Choroid plexus epithelial cell (primary cell): ENCODE results near the gene MPP2.

Experiments
- DNase-seq: peaks from one replicate; pipeline ENCODE4 v3.0.0-alpha.2; 2010; ENCODE audit warnings: low read depth
- H3K4me3 ChIP-seq: 2 replicates; pipeline ENCODE4 v1.5.1; 2011; ENCODE audit warnings: low read depth, mild to moderate bottlenecking, control low read depth, low read length, moderate library complexity
- CTCF ChIP-seq: conservative IDR thresholded peaks from 2 replicates; pipeline ENCODE4 v1.5.1; 2011; ENCODE audit warnings: low read depth, mild to moderate bottlenecking, control low read depth, inconsistent platforms, low read length, moderate library complexity

Gene MPP2

DNA sequence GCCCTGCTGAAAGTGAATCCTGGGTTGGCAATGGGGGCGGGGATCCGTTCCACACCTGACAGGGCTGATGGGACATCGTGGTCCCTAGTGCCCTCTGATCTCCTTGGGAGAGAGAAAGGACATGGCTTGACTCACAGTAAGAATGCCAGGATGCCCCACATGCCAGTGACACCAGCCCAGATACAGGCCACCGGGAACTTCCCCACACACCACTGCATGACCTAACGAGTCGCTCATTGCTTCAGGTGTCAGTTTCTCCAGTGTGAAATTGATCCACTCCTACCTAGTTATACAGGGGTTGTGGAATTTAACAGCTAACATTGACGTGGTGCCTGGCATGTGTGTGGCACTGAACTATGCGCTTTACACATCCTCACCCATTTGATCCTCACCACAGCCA lies 52.8 kb downstream of the MPP2 start:
- no peak for DNase-seq
- TF ChIP-seq CTCF, result no peak
- H3K4me3 ChIP-seq, result no peak overlapping the region

DNA sequence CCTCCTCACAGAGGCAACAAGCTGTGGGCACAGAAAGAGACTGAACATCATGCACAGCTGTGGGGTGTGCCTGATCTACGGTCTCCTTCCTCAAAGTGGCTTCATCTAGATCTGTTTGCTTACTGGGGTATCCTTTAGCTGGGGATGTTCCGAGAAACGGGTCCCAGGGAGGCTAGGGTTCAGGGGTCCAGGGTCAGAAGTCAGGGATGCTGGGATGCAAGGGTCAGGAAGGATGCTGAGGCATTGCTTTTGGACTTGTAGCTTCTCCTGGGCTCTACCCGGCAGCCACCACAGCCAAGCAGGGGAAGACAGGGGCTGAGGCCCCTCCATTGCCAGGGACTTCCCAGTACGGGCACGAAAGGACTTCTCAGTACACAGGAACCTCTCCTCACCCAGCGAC lies 53.8 kb downstream of the MPP2 start:
- DNase-seq, result no peak
- TF ChIP-seq CTCF, result no peak
- no peak overlapping the region for H3K4me3 ChIP-seq

DNA sequence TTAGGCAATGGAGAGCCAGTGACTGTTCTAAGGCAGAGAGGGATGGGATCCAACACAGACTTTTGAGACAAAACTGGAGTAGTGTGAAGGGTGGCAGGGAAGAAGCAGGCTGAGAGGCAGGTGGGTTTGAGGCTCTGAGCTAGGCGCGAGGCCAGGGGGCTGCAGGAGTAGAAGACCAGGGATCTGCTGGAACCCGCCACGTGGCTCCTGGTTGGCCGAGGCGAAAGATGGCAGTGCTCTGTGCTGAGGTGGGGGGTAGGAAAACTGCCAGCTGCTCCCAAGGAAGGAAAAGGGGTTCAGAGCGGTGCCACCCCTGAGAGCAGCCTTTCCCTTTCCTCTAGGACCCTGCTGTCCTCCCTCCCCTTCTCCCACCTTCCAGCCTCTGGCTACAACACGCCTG lies 54.8 kb downstream of the MPP2 start:
- no peak overlapping the region for H3K4me3 ChIP-seq
- DNase-seq, result no peak
- TF ChIP-seq CTCF, result no peak

DNA sequence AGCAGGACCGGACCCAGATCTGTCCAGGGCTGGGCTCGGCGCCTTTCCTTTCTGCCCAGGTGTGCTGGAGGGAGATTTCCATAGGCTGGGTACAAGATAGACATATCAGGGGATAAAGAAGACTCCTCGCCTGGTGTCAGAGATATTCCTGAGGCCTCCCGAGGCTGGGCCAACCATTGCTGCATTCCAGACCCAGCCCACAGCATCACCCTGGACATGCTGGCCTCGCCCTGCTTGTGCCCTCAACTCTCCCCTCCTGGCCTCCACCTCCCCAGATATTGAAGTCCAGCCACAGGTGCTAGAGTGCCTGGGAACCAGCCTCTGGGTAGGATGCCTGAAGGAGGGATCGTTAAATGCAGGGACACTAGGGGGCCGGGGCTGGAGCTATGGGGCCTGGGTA lies 58.2 kb downstream of the MPP2 start:
- DNase-seq, result no peak
- TF ChIP-seq CTCF, result no peak

GRCh38 chr17:43848601-43849000 lies 58.7 kb downstream of the MPP2 start:
- no peak for TF ChIP-seq CTCF
- no peak overlapping the region for H3K4me3 ChIP-seq
- no peak for DNase-seq

More for the DNA sequence above, 58.2 kb downstream of the MPP2 start:
- no peak overlapping the region for H3K4me3 ChIP-seq

DNA sequence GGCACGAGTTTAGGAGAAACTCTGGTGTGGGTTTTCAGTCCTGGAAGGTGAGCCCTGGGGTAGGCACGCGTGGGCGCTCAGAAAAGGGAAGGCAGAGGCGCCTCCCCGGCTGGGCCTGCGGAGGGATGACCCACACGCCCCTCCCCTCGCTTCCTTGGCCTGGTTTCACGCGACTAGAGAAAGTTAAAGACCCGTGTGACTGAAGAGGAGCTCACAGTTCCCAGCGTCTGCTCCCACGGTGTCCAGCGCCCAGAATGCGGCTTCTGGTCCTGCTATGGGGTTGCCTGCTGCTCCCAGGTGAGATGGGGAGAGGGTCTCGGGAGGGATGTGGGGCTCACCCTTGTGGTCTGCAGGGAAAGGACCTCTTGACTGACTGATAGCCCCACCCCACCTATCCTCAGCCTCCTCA lies 60.4 kb downstream of the MPP2 start, which contains the start of gene CD300LG:
TSS of gene CD300LG (plus strand) at position 214 of the 409 bp plus-strand sequence. CDS start at position 255, 41 bp downstream.
- no peak within 1 kb of the TSS for H3K4me3 ChIP-seq
- no peak for DNase-seq
- no peak for TF ChIP-seq CTCF

DNA sequence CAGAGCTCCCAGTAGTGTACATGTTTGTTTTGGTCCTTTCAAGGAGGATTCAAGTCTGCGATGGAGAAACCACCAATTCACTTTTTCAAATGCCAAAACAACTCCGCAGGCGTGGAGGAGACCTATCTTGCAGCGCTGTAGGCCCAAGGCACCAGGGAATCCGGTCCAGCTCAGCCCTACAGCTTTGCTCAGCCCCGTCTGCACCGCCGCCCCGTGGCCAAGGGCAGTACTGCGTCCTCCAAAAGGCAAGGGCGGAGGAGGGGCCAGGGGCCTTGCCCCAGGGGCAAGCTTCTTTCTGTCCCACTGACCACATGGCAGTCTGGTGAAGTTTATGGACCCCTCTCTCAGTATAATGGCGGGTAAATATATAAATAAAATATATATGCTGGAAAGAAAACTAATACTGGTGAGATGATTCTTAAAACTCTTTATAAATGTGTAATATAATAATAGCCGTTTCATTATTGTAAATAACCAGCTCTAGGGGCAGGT lies 61.1 kb downstream of the MPP2 start:
- peak; percentile 80 for DNase-seq

More for the DNA sequence above, 61.1 kb downstream of the MPP2 start:
- H3K4me3 ChIP-seq, result no peak overlapping the region
- peak; percentile 99 for TF ChIP-seq CTCF
